GM23338 (cell line): ENCODE results near the gene KLHL22. TPM values are rescaled to one million over a fixed set of nuclear protein-coding genes. Genes with fewer than 3 reads are reported as not detected.

Experiments used
- ATAC-seq: fragments of 200-7000 bp; cut with Tn5 transposase; 3 replicates; pipeline ENCODE4 v1.9.1; 2020
- DNase-seq: peaks from one replicate; pipeline ENCODE4 v3.0.0-alpha.2; 2015; ENCODE audit warnings: low spot score
- H2AFZ ChIP-seq: fragments of 200-600 bp; sonication (generic); 2 replicates; pipeline ENCODE4 v1.8.0; 2016; ENCODE audit warnings: antibody characterized with exemption, mild to moderate bottlenecking, moderate library complexity
- H3F3A ChIP-seq: fragments of 200-600 bp; sonication (generic); replicated peaks from 2 replicates; pipeline ENCODE4 v1.8.0; 2017; ENCODE audit warnings: antibody characterized with exemption, mixed run types, low read depth
- H3K27ac ChIP-seq: fragments of 200-600 bp; sonication (generic); 2 replicates; pipeline ENCODE4 v1.6.1; 2016; ENCODE audit warnings: low read depth
- H3K27me3 ChIP-seq: fragments of 200-600 bp; sonication (generic); 2 replicates; pipeline ENCODE4 v1.8.0; 2016; ENCODE audit warnings: mild to moderate bottlenecking, mixed run types, moderate library complexity; ENCODE audit not compliant: insufficient read depth
- H3K36me3 ChIP-seq: fragments of 200-600 bp; sonication (generic); 2 replicates; pipeline ENCODE4 v1.8.0; 2016; ENCODE audit warnings: mild to moderate bottlenecking; ENCODE audit not compliant: insufficient read depth
- H3K4me1 ChIP-seq: fragments of 200-600 bp; sonication (generic); 2 replicates; pipeline ENCODE4 v1.8.0; 2016; ENCODE audit warnings: mild to moderate bottlenecking, moderate library complexity; ENCODE audit not compliant: insufficient read depth
- H3K4me2 ChIP-seq: fragments of 200-600 bp; sonication (generic); 2 replicates; pipeline ENCODE4 v1.7.1; 2017; ENCODE audit warnings: mixed run types
- H3K4me3 ChIP-seq: fragments of 200-600 bp; sonication (generic); 2 replicates; pipeline ENCODE4 v1.6.1; 2016; ENCODE audit warnings: mixed run types
- H3K79me2 ChIP-seq: fragments of 200-600 bp; sonication (generic); replicated peaks from 2 replicates; pipeline ENCODE4 v1.8.0; 2017; ENCODE audit warnings: mild to moderate bottlenecking; ENCODE audit not compliant: insufficient read depth
- H3K9me2 ChIP-seq: fragments of 200-600 bp; sonication (generic); 2 replicates; pipeline ENCODE4 v1.8.0; 2017; ENCODE audit not compliant: insufficient read depth
- H4K20me1 ChIP-seq: fragments of 200-600 bp; sonication (generic); replicated peaks from 2 replicates; pipeline ENCODE4 v1.8.0; 2017; ENCODE audit warnings: mild to moderate bottlenecking; ENCODE audit not compliant: insufficient read depth
- H3K27ac Mint-ChIP-seq: 2 replicates; pipeline ENCODE4 v1.8.0; 2020; ENCODE audit warnings: inconsistent platforms, mild to moderate bottlenecking, moderate library complexity, mixed read lengths
- H3K27me3 Mint-ChIP-seq: 3 replicates; pipeline ENCODE4 v1.8.0; 2022; ENCODE audit warnings: low read depth, mild to moderate bottlenecking, moderate library complexity, mixed read lengths, inconsistent platforms; ENCODE audit not compliant: insufficient read depth, poor library complexity
- H3K36me3 Mint-ChIP-seq: 3 replicates; pipeline ENCODE4 v1.8.0; 2021; ENCODE audit warnings: low read depth, mild to moderate bottlenecking, inconsistent platforms, moderate library complexity, mixed read lengths
- H3K4me1 Mint-ChIP-seq: 3 replicates; pipeline ENCODE4 v1.8.0; 2020; ENCODE audit warnings: mild to moderate bottlenecking, inconsistent platforms, mixed read lengths
- H3K4me3 Mint-ChIP-seq: 3 replicates; pipeline ENCODE4 v1.8.0; 2021; ENCODE audit warnings: moderate library complexity, mild to moderate bottlenecking, inconsistent platforms, mixed read lengths
- H3K9me3 Mint-ChIP-seq: 3 replicates; pipeline ENCODE4 v1.8.0; 2020; ENCODE audit warnings: moderate library complexity, mild to moderate bottlenecking, inconsistent platforms, mixed read lengths
- CREB1 ChIP-seq: fragments of 250-450 bp; sonication (Bioruptor Pico); IDR thresholded peaks from 2 replicates; pipeline ENCODE4 v1.5.0; 2020; ENCODE audit warnings: low read depth, mild to moderate bottlenecking, moderate library complexity
- EZH2 ChIP-seq: fragments of 200-600 bp; sonication (generic); IDR thresholded peaks from one replicate; pipeline ENCODE4 v1.8.0; 2017; ENCODE audit warnings: antibody characterized with exemption, mild to moderate bottlenecking, low read depth; ENCODE audit not compliant: unreplicated experiment
- EZH2phosphoT487 ChIP-seq: fragments of 200-600 bp; sonication (generic); IDR thresholded peaks from one replicate; pipeline ENCODE4 v1.8.1; 2018; ENCODE audit warnings: antibody characterized with exemption; ENCODE audit not compliant: unreplicated experiment
- JUNB ChIP-seq: IDR thresholded peaks from one replicate; pipeline ENCODE4 v1.6.1; 2016; ENCODE audit warnings: antibody characterized with exemption; ENCODE audit not compliant: unreplicated experiment
- NANOG ChIP-seq: IDR thresholded peaks from 2 replicates; pipeline ENCODE4 v1.6.1; 2016; ENCODE audit warnings: antibody characterized with exemption, borderline replicate concordance
- STAT1 ChIP-seq: IDR thresholded peaks from one replicate; pipeline ENCODE4 v1.6.1; 2016; ENCODE audit warnings: antibody characterized with exemption; ENCODE audit not compliant: unreplicated experiment
- ZNF114 ChIP-seq: fragments of 250-450 bp; sonication (Bioruptor Pico); IDR thresholded peaks from 2 replicates; pipeline ENCODE4 v1.5.0; 2020; ENCODE audit warnings: mild to moderate bottlenecking, moderate library complexity
- polyA plus RNA-seq: library from polyadenylated mRNA; unstranded; fragments of >200 nt; fragmentation: Nextera tagmentation; extraction: Ambion mirVana; gene quantifications from 2 replicates; pipeline ENCODE4 v1.2.1, GENCODE V29; 2016
- total RNA-seq: library from RNA; depleted of rRNA; stranded (reverse); fragments of >200 nt; shearing (Covaris generic); gene quantifications from 2 replicates; pipeline ENCODE4 v1.2.3, GENCODE V29; 2014
- TF ChIP-seq, protein P1 (sequence below): IDR thresholded peaks from one replicate; pipeline ENCODE4 v1.6.1; 2018; ENCODE audit warnings: antibody characterized with exemption; ENCODE audit not compliant: unreplicated experiment

KLHL22 gene
- total and polyA plus RNA-seq, 2 experiments from 2014 or later = 2.4 to 16.0 TPM

GRCh38 chr22:20464912-20465758, 30.5 kb downstream of the KLHL22 start:
- H3K4me2 ChIP-seq = no peak overlapping the region
- Mint-ChIP-seq H3K4me3 (no peak overlapping the region; the same call in 2 of the 3 replicates), H3K27ac (no peak overlapping the region), H3K36me3 (no peaks in the 10 kb centered on the region; the same call in 2 of the 3 replicates), H3K9me3 (no peaks in the 10 kb centered on the region; the same call in 2 of the 3 replicates), H3K27me3 (peaks cover 4% of the 10 kb centered on the region), H3K4me1 (peaks cover 12% of the 10 kb centered on the region)
- no peaks in the 10 kb centered on the region for H3K9me2 ChIP-seq
- ATAC-seq (no peak), DNase-seq (no peak)
- H3K27me3 ChIP-seq = no peaks in the 10 kb centered on the region
- no peak overlapping the region for H3K4me3 ChIP-seq
- no peaks in the 10 kb centered on the region for H3K79me2 ChIP-seq
- no peaks in the 10 kb centered on the region for H3F3A ChIP-seq
- no peak overlapping the region for H3K27ac ChIP-seq
- no peaks in the 10 kb centered on the region for H4K20me1 ChIP-seq
- no peaks in the 10 kb centered on the region for H3K36me3 ChIP-seq
- H2AFZ ChIP-seq = no peak overlapping the region
- TF ChIP-seq, protein P1, sequence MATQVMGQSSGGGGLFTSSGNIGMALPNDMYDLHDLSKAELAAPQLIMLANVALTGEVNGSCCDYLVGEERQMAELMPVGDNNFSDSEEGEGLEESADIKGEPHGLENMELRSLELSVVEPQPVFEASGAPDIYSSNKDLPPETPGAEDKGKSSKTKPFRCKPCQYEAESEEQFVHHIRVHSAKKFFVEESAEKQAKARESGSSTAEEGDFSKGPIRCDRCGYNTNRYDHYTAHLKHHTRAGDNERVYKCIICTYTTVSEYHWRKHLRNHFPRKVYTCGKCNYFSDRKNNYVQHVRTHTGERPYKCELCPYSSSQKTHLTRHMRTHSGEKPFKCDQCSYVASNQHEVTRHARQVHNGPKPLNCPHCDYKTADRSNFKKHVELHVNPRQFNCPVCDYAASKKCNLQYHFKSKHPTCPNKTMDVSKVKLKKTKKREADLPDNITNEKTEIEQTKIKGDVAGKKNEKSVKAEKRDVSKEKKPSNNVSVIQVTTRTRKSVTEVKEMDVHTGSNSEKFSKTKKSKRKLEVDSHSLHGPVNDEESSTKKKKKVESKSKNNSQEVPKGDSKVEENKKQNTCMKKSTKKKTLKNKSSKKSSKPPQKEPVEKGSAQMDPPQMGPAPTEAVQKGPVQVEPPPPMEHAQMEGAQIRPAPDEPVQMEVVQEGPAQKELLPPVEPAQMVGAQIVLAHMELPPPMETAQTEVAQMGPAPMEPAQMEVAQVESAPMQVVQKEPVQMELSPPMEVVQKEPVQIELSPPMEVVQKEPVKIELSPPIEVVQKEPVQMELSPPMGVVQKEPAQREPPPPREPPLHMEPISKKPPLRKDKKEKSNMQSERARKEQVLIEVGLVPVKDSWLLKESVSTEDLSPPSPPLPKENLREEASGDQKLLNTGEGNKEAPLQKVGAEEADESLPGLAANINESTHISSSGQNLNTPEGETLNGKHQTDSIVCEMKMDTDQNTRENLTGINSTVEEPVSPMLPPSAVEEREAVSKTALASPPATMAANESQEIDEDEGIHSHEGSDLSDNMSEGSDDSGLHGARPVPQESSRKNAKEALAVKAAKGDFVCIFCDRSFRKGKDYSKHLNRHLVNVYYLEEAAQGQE = no peak
- TF ChIP-seq EZH2 (no peak), JUNB (no peak), CREB1 (CRISPR knock-in tag) (no peak)
- H3K4me1 ChIP-seq = peaks cover 3% of the 10 kb centered on the region; the same call in 1 of the 2 replicates

DNA sequence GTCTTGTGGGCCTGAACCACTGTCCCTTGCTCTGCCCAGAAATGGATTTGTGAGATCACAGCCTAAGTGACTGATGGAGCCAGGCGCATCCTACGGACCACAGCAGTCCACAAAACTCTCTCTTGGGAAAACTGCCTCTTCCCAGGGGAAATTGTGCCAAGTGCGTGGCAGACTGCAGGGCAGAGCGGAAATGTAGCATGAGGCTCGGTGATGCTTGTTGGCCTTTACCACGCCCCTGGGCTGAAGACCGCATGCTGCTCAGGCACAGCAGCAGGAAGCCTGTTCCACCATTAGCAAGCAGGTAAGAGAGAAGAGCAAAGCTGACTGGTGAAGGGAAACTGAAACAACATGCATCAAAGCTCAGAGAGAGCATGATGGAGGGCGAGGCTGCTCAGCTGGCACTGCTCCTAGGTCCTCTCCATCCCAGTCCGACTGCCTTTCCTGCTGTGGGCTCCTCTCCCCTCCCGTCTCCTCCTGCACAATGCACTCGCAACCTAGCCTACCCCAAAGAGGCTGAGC, 31.4 kb downstream of the KLHL22 start:
- H3K27me3 ChIP-seq = no peaks in the 10 kb centered on the region
- no peak overlapping the region for H3K27ac Mint-ChIP-seq
- H2AFZ ChIP-seq = no peak overlapping the region
- H3K4me3 ChIP-seq = no peak overlapping the region
- peaks cover 8% of the 10 kb centered on the region for H3K27me3 Mint-ChIP-seq
- no peak overlapping the region for H3K4me2 ChIP-seq
- H3F3A ChIP-seq = no peaks in the 10 kb centered on the region
- H3K9me3 Mint-ChIP-seq = no peaks in the 10 kb centered on the region; the same call in 2 of the 3 replicates
- no peaks in the 10 kb centered on the region for H3K9me2 ChIP-seq
- no peaks in the 10 kb centered on the region for H3K36me3 ChIP-seq
- ATAC-seq (no peak), DNase-seq (no peak)
- peaks cover 18% of the 10 kb centered on the region for H3K4me1 Mint-ChIP-seq
- no peaks in the 10 kb centered on the region; the same call in 2 of the 3 replicates for H3K36me3 Mint-ChIP-seq
- H3K79me2 ChIP-seq = no peaks in the 10 kb centered on the region
- H3K4me3 Mint-ChIP-seq = no peak overlapping the region
- H3K4me1 ChIP-seq = peaks cover 3% of the 10 kb centered on the region; the same call in 1 of the 2 replicates
- H3K27ac ChIP-seq = no peak overlapping the region
- no peaks in the 10 kb centered on the region for H4K20me1 ChIP-seq
- no peak for TF ChIP-seq STAT1
- TF ChIP-seq EZH2 = no peak
- TF ChIP-seq CREB1 (CRISPR knock-in tag) = no peak
- no peak for TF ChIP-seq ZNF114 (CRISPR knock-in tag)
- no peak for TF ChIP-seq EZH2phosphoT487
- no peak for TF ChIP-seq NANOG
- TF ChIP-seq, protein P1 = no peak
- TF ChIP-seq JUNB = no peak
